ENCODE results near the gene PRELID1.

The PRELID1 gene

DNA sequence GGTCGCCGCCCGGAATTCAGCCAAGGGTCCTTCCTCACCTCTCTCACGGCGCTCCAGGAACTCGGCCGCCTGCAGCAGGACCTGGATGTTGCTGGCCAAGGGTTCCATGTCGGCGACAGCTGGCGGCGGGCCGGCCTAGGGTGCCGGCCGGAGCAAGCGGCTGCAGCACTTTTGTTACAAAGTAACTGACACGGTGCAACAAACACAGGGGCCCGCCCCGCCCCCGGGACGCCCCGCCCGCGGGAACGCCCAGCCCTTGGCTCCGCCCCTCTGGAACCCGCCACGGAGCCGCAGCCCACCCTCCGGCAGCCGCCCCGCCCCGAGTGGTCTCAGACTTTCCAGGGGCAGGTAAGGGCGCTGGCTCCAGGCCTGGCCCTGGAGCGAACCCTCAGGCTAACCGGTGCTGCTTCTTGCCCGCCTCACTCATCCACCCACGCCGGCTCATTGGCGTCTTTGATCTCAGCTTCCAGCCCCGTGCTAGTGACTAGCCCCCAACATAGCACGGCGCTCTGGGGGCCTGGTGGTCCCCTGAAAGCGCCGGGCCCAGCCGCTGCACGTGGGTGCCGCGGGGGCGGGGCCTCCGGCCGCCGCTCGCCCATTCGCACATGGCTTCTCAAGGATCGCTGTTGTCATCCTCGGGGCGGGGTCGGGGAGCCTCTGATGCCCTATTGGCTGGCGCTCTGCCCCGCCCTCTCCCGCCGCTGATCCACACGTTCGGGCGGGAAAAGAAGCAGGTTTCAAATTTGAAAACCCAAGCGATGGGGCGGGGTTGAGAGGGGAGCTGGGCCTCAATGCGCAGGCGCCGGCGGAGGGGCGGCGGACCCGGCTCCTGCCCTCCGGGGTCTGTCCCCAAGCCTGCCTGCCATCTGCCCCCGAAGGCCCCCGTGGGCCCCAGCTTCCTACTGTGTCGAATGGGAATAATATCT is 8.4 kb downstream of the PRELID1 start, which contains the start of gene MXD3:
TSS of gene MXD3 (minus strand) at position 176 of the 926 bp plus-strand sequence. CDS start at position 108, 68 bp downstream.
- Mint-ChIP-seq H3K4me3 (peak within 1 kb of the TSS; percentile 82 to 83), H3K4me1 (ENCODE audit: low read depth in 2 of 2) (peaks cover 28 to 32% of the 10 kb centered on the region in 2 donors), H3K36me3 (ENCODE audit: insufficient read depth) (peaks cover 17% of the 10 kb centered on the region), H3K27me3 (no peaks in the 10 kb centered on the region), H3K27ac (peak within 1 kb of the TSS; percentile 46 to 65), H3K9me3 (no peaks in the 10 kb centered on the region)
- DNase-seq, result peak; percentile 87 to 94 (median 92)
- peak; percentile 89 for ATAC-seq (replicated peaks)

DNA sequence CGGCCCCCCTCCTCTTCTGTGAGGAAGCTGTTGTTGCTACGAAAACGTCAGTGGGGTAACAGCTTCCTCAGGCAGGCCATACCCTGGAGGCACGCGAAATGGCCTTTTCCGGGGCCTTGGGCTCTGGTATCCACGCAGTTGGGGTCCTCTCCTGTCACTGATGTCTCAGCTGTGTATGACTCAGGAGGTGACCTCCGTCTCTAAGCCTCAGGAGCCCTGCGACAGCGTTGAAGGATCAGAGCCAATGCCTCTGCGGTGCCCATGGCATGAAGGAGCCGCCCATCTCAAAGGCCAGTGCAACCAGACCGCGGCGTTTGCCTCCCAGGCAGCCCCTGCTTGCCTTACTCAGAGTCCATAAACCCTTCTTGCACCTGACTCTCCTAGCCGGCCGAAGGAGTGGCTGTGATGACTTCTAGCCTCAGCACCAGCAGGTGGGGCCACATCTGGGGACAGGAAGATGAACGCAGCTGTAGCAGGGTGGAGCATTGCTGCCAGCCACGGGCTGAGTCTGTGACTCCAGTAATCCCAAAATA is 9.1 kb downstream of the PRELID1 start:
- H3K4me3 Mint-ChIP-seq, result peak overlapping the region; percentile 82 to 83
- peak; percentile 15 for ATAC-seq (replicated peaks)
- peak overlapping the region; percentile 46 to 65 for H3K27ac Mint-ChIP-seq
- H3K27me3 Mint-ChIP-seq, result no peaks in the 10 kb centered on the region
- no peak for DNase-seq
- H3K4me1 Mint-ChIP-seq (ENCODE audit: low read depth in 2 of 2), result peaks cover 28 to 31% of the 10 kb centered on the region in 2 donors
- no peaks in the 10 kb centered on the region for H3K9me3 Mint-ChIP-seq
- peaks cover 20% of the 10 kb centered on the region for H3K36me3 Mint-ChIP-seq (ENCODE audit: insufficient read depth)

DNA sequence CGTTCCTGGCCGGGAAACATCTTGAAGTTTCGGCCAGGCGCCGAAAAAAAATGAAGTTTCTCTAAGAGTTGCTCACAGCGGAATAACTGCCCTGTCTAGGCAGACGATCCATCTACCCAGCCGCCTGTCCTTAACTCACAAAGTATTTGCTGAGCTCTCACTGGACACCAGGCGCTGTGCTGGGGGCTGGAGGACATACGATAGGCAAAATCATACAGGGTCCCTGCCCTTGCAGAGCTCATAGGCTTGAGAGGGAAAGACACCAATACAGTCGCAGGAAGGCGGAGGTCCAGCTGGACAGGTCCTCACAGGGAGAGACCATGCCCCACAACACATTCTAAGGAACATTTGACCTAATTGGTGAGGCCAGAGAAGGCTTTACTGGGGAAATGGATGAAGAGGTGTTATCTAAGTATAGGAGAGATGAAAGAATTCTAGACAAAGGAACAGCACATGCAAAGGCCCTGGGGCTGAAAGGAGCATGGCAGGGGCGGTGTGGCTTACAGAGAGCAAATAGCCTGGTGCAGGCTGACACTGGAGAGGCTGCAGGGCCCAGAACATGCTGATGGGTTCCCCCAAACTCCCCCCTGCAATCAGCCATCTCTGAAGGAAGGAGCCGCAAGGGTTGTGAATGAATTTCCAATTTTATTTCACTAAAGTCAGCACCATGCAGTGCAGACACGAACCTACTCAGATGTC is 10.1 kb downstream of the PRELID1 start:
- Mint-ChIP-seq H3K36me3 (ENCODE audit: insufficient read depth) (peaks cover 22% of the 10 kb centered on the region), H3K4me1 (ENCODE audit: low read depth in 2 of 2) (peaks cover 29 to 35% of the 10 kb centered on the region in 2 donors), H3K27me3 (no peaks in the 10 kb centered on the region), H3K9me3 (no peaks in the 10 kb centered on the region), H3K27ac (no peak overlapping the region), H3K4me3 (no peak overlapping the region)
- ATAC-seq (replicated peaks) (no peak), DNase-seq (no peak)

DNA sequence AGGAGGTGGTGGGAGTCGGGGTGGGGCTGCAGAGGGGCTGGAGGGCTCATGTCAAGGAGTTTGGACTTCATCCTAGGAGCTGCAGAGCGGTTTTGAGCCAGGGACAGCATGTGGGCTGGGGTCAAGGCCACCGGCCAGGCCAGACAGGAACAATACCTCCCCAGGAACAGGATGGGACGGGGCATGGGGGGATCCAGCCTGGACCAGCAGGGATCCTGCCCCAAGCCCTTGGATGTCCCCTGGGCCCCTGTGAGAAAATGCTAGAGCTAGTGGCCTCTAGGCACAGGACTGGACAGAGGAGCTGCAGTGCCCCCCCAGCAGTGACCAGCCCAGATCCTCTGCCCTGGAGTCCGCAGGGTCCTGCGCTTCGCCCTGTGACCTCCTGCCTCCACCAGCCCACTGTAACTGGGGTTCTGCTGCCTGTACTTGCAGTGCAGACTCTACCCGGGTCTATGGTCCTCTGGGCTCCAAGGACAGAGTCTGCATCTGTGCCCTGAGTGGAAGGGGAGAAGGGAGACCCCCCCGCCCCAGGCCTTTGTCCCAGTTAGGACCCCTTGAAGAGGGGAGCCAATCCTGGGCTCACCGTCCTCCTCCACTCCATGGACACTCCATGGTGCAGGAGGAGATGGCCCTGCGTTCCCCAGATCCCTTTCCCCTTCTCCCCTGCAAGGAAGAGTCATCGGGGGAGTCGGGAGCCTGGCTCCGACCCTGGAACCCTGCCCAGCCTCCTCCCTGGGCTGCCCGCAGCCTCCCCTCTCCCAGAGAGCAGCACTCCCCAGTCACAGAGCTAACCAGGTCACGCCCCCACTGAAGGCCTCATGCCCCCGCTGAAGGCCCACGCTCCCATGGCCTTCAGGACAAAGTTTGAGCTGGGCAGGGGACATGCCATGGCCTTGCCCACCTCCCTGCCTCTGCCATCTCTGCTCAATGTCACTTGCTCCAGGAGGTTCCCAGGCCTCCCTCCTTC is 11.1 kb downstream of the PRELID1 start:
- no peak overlapping the region for H3K27ac Mint-ChIP-seq
- no peak for DNase-seq
- no peak for ATAC-seq (replicated peaks)
- peaks cover 22 to 30% of the 10 kb centered on the region in 2 donors for H3K4me1 Mint-ChIP-seq (ENCODE audit: low read depth in 2 of 2)
- peaks cover 17% of the 10 kb centered on the region for H3K36me3 Mint-ChIP-seq (ENCODE audit: insufficient read depth)
- no peak overlapping the region for H3K4me3 Mint-ChIP-seq
- H3K27me3 Mint-ChIP-seq, result no peaks in the 10 kb centered on the region
- no peaks in the 10 kb centered on the region for H3K9me3 Mint-ChIP-seq

- Mint-ChIP-seq H3K27ac (no peak overlapping the region), H3K9me3 (no peaks in the 10 kb centered on the region), H3K4me3 (no peak overlapping the region), H3K27me3 (no peaks in the 10 kb centered on the region), H3K36me3 (ENCODE audit: insufficient read depth) (peaks cover 15% of the 10 kb centered on the region), H3K4me1 (ENCODE audit: low read depth in 2 of 2) (peaks cover 17 to 25% of the 10 kb centered on the region in 2 donors)
- ATAC-seq (replicated peaks), result no peak
- no peak for DNase-seq
These were observed 11.8 kb downstream of the PRELID1 start for GRCh38 chr5:177315411-177315810.

DNA sequence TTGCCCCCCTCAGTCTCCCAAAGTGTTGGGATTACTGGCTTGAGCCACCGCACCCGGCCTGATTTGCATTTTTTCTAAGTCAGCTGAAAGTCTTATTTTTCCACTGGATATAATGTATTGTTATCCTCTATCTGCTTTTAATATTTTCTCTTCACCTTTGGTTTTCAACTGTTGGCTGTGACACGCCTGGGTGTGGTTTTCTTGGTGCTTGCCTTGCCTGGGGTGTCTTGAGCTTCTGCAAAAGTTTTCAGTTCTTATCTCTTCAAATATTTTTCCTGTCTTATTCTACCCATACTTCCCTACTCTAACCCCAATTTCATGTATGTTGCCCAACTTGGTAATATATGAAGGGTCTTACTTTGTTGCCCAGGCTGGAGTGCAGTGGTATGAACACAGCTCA is 12.4 kb downstream of the PRELID1 start:
- Mint-ChIP-seq H3K27me3 (no peaks in the 10 kb centered on the region), H3K36me3 (ENCODE audit: insufficient read depth) (peaks cover 14% of the 10 kb centered on the region), H3K4me3 (no peak overlapping the region), H3K27ac (peak overlapping the region in 1 of 2 donors; percentile 30), H3K4me1 (ENCODE audit: low read depth in 2 of 2) (peaks cover 12 to 19% of the 10 kb centered on the region in 2 donors), H3K9me3 (no peaks in the 10 kb centered on the region)
- no peak for DNase-seq
- ATAC-seq (replicated peaks), result no peak

GRCh38 chr5:177317959-177318377 is 14.4 kb downstream of the PRELID1 start:
- Mint-ChIP-seq H3K27me3 (no peaks in the 10 kb centered on the region), H3K4me1 (ENCODE audit: low read depth in 2 of 2) (peaks cover 6 to 8% of the 10 kb centered on the region in 2 donors), H3K9me3 (no peaks in the 10 kb centered on the region), H3K36me3 (ENCODE audit: insufficient read depth) (peaks cover 13% of the 10 kb centered on the region), H3K4me3 (no peak overlapping the region), H3K27ac (no peak overlapping the region)
- DNase-seq, result peak; percentile 66 to 75 (median 67)
- ATAC-seq (replicated peaks), result peak; percentile 82

GRCh38 chr5:177319913-177320588 is 16.5 kb downstream of the PRELID1 start:
- Mint-ChIP-seq H3K36me3 (ENCODE audit: insufficient read depth) (peaks cover 13% of the 10 kb centered on the region), H3K27me3 (no peaks in the 10 kb centered on the region), H3K4me3 (no peak overlapping the region), H3K4me1 (ENCODE audit: low read depth in 2 of 2) (peaks cover 6 to 8% of the 10 kb centered on the region in 2 donors), H3K9me3 (no peaks in the 10 kb centered on the region), H3K27ac (no peak overlapping the region)
- DNase-seq (no peak), ATAC-seq (replicated peaks) (no peak)

DNA sequence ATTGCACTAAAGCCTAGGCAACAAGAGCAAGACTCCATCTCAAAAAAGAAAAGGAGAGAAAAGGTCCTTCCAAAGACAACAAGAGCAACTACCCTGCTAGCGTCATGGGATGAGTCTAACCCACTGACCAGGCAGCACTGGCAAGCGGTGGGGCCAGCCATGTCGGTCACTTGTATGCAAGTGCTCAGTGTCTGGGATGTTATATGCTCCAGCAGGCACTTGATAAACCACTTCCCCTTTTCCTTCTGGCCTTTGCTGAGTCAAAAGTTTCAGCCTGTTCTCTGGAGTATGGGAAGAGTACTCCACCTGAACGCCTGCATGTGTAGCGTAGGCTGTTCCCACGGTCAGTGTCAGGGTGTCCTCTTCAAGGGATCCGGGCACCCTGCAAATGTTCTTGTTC is 17.3 kb downstream of the PRELID1 start:
- ATAC-seq (replicated peaks), result no peak
- Mint-ChIP-seq H3K4me1 (ENCODE audit: low read depth in 2 of 2) (peaks cover 6 to 10% of the 10 kb centered on the region in 2 donors), H3K4me3 (no peak overlapping the region), H3K27ac (no peak overlapping the region), H3K36me3 (ENCODE audit: insufficient read depth) (peaks cover 13% of the 10 kb centered on the region), H3K27me3 (no peaks in the 10 kb centered on the region), H3K9me3 (no peaks in the 10 kb centered on the region)
- no peak for DNase-seq

- ATAC-seq (replicated peaks) (no peak), DNase-seq (no peak)
- Mint-ChIP-seq H3K9me3 (no peaks in the 10 kb centered on the region), H3K4me1 (ENCODE audit: low read depth in 2 of 2) (peaks cover 9 to 14% of the 10 kb centered on the region in 2 donors), H3K27me3 (no peaks in the 10 kb centered on the region), H3K4me3 (peak overlapping the region in 1 of 2 donors; percentile 49), H3K36me3 (ENCODE audit: insufficient read depth) (peaks cover 20% of the 10 kb centered on the region), H3K27ac (peak overlapping the region in 1 of 2 donors; percentile 35)
These were observed 22.3 kb downstream of the PRELID1 start for GRCh38 chr5:177325868-177326381.

GRCh38 chr5:177327539-177328522 is 24.2 kb downstream of the PRELID1 start:
- peak overlapping the region; percentile 76 to 90 for H3K27ac Mint-ChIP-seq
- H3K9me3 Mint-ChIP-seq, result no peaks in the 10 kb centered on the region
- H3K36me3 Mint-ChIP-seq (ENCODE audit: insufficient read depth), result peaks cover 29% of the 10 kb centered on the region
- ATAC-seq (replicated peaks) (peak; percentile 84), DNase-seq (peak in 1 of 3 experiments; percentile 39)
- peaks cover 16 to 26% of the 10 kb centered on the region in 2 donors for H3K4me1 Mint-ChIP-seq (ENCODE audit: low read depth in 2 of 2)
- no peaks in the 10 kb centered on the region for H3K27me3 Mint-ChIP-seq
- H3K4me3 Mint-ChIP-seq, result peak overlapping the region; percentile 49 to 66

Data from effector memory CD8-positive, alpha-beta T cell (primary cell).